Smooth muscle cell (in vitro differentiated cells): Measurements from ENCODE around the gene BICD1. TPM values are rescaled to one million over a fixed set of nuclear protein-coding genes. Genes with fewer than 3 reads are reported as not detected.

Experiments used
- DNase-seq: peaks from one replicate; lab custom pipeline; 2025; ENCODE audit not compliant: unreplicated experiment; lab: John Stamatoyannopoulos, UW
- H2AFZ ChIP-seq: fragments of 200-600 bp; sonication (generic); 2 replicates; pipeline ENCODE4 v1.6.0; 2016; ENCODE audit warnings: antibody characterized with exemption, low read depth, mild to moderate bottlenecking
- H3F3A ChIP-seq: fragments of 200-600 bp; sonication (generic); 2 replicates; pipeline ENCODE4 v1.6.0; 2017; ENCODE audit warnings: antibody characterized with exemption, low read depth
- H3K27ac ChIP-seq: fragments of 200-600 bp; sonication (generic); 2 replicates; pipeline ENCODE4 v1.5.1; 2016; ENCODE audit warnings: low read depth, mild to moderate bottlenecking
- H3K27me3 ChIP-seq: fragments of 200-600 bp; sonication (generic); 2 replicates; pipeline ENCODE4 v1.6.1; 2016; ENCODE audit warnings: low read depth, mild to moderate bottlenecking
- H3K36me3 ChIP-seq: fragments of 200-600 bp; sonication (generic); 2 replicates; pipeline ENCODE4 v1.5.1; 2016; ENCODE audit warnings: low read depth
- H3K4me1 ChIP-seq: fragments of 200-600 bp; sonication (generic); 2 replicates; pipeline ENCODE4 v1.5.1; 2016; ENCODE audit warnings: low read depth
- H3K4me2 ChIP-seq: fragments of 200-600 bp; sonication (generic); 2 replicates; pipeline ENCODE4 v1.6.0; 2016; ENCODE audit warnings: mild to moderate bottlenecking
- H3K4me3 ChIP-seq: fragments of 200-600 bp; sonication (generic); 2 replicates; pipeline ENCODE4 v1.5.1; 2016; ENCODE audit warnings: mild to moderate bottlenecking
- H3K79me2 ChIP-seq: fragments of 200-600 bp; sonication (generic); 2 replicates; pipeline ENCODE4 v1.6.0; 2016; ENCODE audit warnings: low read depth, mild to moderate bottlenecking
- H3K9ac ChIP-seq: fragments of 200-600 bp; sonication (generic); 2 replicates; pipeline ENCODE4 v1.6.0; 2016; ENCODE audit warnings: low read depth
- H3K9me3 ChIP-seq: fragments of 200-600 bp; sonication (generic); replicated peaks from 2 replicates; pipeline ENCODE4 v1.5.1; 2016; ENCODE audit warnings: low read depth
- H4K20me1 ChIP-seq: fragments of 200-600 bp; sonication (generic); 2 replicates; pipeline ENCODE4 v1.6.0; 2016; ENCODE audit warnings: low read depth
- WGBS: methylation state at CpG from one replicate; pipeline ENCODE4 v1.1.7; 2016; ENCODE audit warnings: low lambda C conversion rate; 5-methylcytosine and 5-hydroxymethylcytosine counted together
- polyA plus RNA-seq: library from polyadenylated mRNA; unstranded; fragments of >200 nt; fragmentation: Nextera tagmentation; extraction: Ambion mirVana; gene quantifications from 2 replicates; pipeline ENCODE4 v1.2.1, GENCODE V29; 2016
- total RNA-seq: library from RNA; depleted of rRNA; stranded (reverse); fragments of >200 nt; gene quantifications from 2 replicates; pipeline ENCODE4 v1.2.3, GENCODE V29; 2014
- TF ChIP-seq, protein P1 (sequence below): fragments of 200-600 bp; sonication (generic); IDR thresholded peaks from 2 replicates; pipeline ENCODE4 v1.5.1; 2017; ENCODE audit warnings: borderline replicate concordance, mild to moderate bottlenecking, antibody characterized with exemption; ENCODE audit not compliant: insufficient read depth, poor library complexity, severe bottlenecking

BICD1 gene
- total and polyA plus RNA-seq, 2 experiments from 2014 or later = 6.5 to 11.5 TPM

DNA sequence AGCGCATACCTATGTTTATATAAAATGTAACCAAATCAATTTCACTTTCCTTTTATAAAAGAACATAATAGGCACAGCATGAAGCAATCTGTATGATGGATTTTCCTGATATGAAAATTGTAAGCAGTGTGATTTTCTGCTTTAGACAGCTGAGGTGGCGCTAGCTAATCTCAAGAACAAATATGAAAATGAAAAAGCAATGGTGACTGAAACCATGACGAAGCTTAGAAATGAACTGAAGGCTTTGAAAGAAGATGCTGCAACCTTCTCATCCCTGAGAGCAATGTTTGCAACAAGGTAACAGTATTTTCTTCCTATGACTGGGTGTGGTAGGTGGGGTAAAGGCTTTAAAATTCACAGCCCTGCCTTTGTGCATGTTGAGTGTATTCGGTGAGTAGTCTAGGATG, 227.7 kb downstream of the BICD1 start:
- Histone ChIP-seq H3K9me3 (no peaks in the 10 kb centered on the region), H3K4me1 (no peaks in the 10 kb centered on the region), H3K27ac (no peak overlapping the region), H3K36me3 (no peaks in the 10 kb centered on the region), H3K27me3 (no peaks in the 10 kb centered on the region), H3K4me2 (no peak overlapping the region), H3K9ac (no peak overlapping the region), H3K79me2 (no peaks in the 10 kb centered on the region), H3F3A (no peaks in the 10 kb centered on the region), H3K4me3 (no peak overlapping the region), H2AFZ (no peak overlapping the region), H4K20me1 (no peaks in the 10 kb centered on the region)
- DNase-seq = no peak
- 98% methylated on average over 4 of the region's 4 CpGs for WGBS
- TF ChIP-seq, protein P1, sequence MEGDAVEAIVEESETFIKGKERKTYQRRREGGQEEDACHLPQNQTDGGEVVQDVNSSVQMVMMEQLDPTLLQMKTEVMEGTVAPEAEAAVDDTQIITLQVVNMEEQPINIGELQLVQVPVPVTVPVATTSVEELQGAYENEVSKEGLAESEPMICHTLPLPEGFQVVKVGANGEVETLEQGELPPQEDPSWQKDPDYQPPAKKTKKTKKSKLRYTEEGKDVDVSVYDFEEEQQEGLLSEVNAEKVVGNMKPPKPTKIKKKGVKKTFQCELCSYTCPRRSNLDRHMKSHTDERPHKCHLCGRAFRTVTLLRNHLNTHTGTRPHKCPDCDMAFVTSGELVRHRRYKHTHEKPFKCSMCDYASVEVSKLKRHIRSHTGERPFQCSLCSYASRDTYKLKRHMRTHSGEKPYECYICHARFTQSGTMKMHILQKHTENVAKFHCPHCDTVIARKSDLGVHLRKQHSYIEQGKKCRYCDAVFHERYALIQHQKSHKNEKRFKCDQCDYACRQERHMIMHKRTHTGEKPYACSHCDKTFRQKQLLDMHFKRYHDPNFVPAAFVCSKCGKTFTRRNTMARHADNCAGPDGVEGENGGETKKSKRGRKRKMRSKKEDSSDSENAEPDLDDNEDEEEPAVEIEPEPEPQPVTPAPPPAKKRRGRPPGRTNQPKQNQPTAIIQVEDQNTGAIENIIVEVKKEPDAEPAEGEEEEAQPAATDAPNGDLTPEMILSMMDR = no peak

- Histone ChIP-seq H3K27me3 (no peaks in the 10 kb centered on the region), H3K4me2 (no peak overlapping the region), H3K79me2 (no peaks in the 10 kb centered on the region), H2AFZ (no peak overlapping the region), H3F3A (no peaks in the 10 kb centered on the region), H4K20me1 (no peaks in the 10 kb centered on the region), H3K36me3 (peaks cover 3% of the 10 kb centered on the region), H3K4me3 (no peak overlapping the region), H3K9me3 (no peaks in the 10 kb centered on the region), H3K9ac (no peak overlapping the region), H3K4me1 (no peaks in the 10 kb centered on the region), H3K27ac (no peak overlapping the region)
- TF ChIP-seq, protein P1 = no peak
- no peak for DNase-seq
- WGBS = 92% methylated on average over 4 of the region's 4 CpGs
Observed at GRCh38 chr12:32336261-32336660, 229.6 kb downstream of the BICD1 start.

DNA sequence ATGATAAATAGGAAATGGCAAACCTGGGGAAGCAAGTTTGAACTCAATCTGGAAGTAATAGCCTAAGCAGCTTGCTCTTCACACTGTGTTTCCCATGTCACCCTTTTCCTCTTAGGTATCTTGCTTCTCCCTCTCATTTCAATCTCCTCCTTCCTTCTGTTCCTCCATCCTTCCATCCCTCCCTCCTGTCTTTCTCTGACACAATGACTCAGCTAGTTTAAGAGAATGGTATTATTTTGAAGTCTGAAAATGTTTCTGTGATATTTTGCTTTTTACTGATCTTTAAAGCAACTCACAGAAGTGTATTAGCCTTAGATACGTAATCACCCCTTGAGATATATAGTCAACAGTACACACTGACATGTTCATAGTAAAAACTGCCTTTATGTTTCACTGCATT, 236.8 kb downstream of the BICD1 start:
- Histone ChIP-seq H3K27me3 (no peaks in the 10 kb centered on the region), H3K9ac (no peak overlapping the region), H3F3A (no peaks in the 10 kb centered on the region), H2AFZ (no peak overlapping the region), H3K4me2 (no peak overlapping the region), H3K79me2 (no peaks in the 10 kb centered on the region), H3K9me3 (no peaks in the 10 kb centered on the region), H3K4me3 (no peak overlapping the region), H3K36me3 (peaks cover 3% of the 10 kb centered on the region), H4K20me1 (no peaks in the 10 kb centered on the region), H3K27ac (no peak overlapping the region), H3K4me1 (no peaks in the 10 kb centered on the region)
- DNase-seq = no peak
- WGBS = 97% methylated on average over 1 of the region's 1 CpG
- TF ChIP-seq, protein P1 = no peak

- Histone ChIP-seq H4K20me1 (no peaks in the 10 kb centered on the region), H3K27me3 (no peaks in the 10 kb centered on the region), H3K4me1 (no peaks in the 10 kb centered on the region), H3F3A (no peaks in the 10 kb centered on the region), H3K4me3 (no peak overlapping the region), H3K79me2 (no peaks in the 10 kb centered on the region), H3K36me3 (peaks cover 3% of the 10 kb centered on the region), H3K9ac (no peak overlapping the region), H3K4me2 (no peak overlapping the region), H3K9me3 (no peaks in the 10 kb centered on the region), H3K27ac (no peak overlapping the region), H2AFZ (no peak overlapping the region)
- no peak for DNase-seq
- TF ChIP-seq, protein P1 = no peak
- 92% methylated on average over 7 of the region's 7 CpGs for WGBS
Observed at GRCh38 chr12:32344047-32344446, 237.4 kb downstream of the BICD1 start.
